Measurements from ENCODE around the gene BRINP2. TPM values are rescaled to one million over a fixed set of nuclear protein-coding genes. Genes with fewer than 3 reads are reported as not detected.

BRINP2 gene
- polyA plus RNA-seq, 2 of the 4 experiments (the other 2 are of a cell fraction) = 0.04 to 0.09 TPM

DNA sequence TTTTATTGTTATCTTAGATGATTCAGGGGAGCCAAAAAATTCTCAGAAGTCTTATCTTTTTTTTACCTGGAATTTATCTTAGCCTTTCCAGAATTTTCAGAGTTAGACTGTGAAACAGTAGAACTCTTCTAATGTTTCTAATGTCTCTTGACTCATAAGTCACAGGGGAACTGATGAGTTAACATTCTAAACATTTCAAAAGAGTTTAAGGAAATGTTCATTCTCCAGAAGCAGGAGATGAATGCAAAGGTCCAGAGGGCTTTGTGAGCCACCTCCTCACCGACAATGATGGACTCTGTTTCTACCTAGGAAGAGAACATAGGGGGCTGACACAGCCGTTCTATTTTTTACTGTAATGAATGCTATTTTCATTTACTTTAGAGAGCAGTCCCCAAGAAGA, 157.5 kb downstream of the BRINP2 start:
- Histone ChIP-seq H3K4me2 (no peak overlapping the region), H3K4me3 (no peak overlapping the region), H3K27ac (no peak overlapping the region), H3K9me3 (no peaks in the 10 kb centered on the region), H3K4me1 (no peaks in the 10 kb centered on the region)
- no peak for ATAC-seq
- POLR2A ChIA-PET = no interaction called here
- no peak for DNase-seq (ENCODE audit: low read depth in 1 of 2, low spot score in 1 of 2)
- no peak for FAIRE-seq
- TF ChIP-seq BHLHE40 (IDR thresholded peaks at IDR 0.05; ENCODE audit: low read depth, low read length) (no peak), POLR2A (IDR thresholded peaks at IDR 0.05; ENCODE audit: low read length) (no peak), HOXB13 (CRISPR knock-in tag; IDR thresholded peaks at IDR 0.05; ENCODE audit: low read depth) (no peak), NR3C1 (IDR thresholded peaks at IDR 0.05) (no peak), RFX5 (IDR thresholded peaks at IDR 0.05) (no peak), KDM1A (IDR thresholded peaks at IDR 0.05; ENCODE audit: low read depth) (no peak), HOXB5 (CRISPR knock-in tag; IDR thresholded peaks at IDR 0.05) (no peak)
- TF ChIP-seq, protein P1, sequence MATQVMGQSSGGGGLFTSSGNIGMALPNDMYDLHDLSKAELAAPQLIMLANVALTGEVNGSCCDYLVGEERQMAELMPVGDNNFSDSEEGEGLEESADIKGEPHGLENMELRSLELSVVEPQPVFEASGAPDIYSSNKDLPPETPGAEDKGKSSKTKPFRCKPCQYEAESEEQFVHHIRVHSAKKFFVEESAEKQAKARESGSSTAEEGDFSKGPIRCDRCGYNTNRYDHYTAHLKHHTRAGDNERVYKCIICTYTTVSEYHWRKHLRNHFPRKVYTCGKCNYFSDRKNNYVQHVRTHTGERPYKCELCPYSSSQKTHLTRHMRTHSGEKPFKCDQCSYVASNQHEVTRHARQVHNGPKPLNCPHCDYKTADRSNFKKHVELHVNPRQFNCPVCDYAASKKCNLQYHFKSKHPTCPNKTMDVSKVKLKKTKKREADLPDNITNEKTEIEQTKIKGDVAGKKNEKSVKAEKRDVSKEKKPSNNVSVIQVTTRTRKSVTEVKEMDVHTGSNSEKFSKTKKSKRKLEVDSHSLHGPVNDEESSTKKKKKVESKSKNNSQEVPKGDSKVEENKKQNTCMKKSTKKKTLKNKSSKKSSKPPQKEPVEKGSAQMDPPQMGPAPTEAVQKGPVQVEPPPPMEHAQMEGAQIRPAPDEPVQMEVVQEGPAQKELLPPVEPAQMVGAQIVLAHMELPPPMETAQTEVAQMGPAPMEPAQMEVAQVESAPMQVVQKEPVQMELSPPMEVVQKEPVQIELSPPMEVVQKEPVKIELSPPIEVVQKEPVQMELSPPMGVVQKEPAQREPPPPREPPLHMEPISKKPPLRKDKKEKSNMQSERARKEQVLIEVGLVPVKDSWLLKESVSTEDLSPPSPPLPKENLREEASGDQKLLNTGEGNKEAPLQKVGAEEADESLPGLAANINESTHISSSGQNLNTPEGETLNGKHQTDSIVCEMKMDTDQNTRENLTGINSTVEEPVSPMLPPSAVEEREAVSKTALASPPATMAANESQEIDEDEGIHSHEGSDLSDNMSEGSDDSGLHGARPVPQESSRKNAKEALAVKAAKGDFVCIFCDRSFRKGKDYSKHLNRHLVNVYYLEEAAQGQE (IDR thresholded peaks at IDR 0.05) = no peak
- TF ChIP-seq, protein P2, sequence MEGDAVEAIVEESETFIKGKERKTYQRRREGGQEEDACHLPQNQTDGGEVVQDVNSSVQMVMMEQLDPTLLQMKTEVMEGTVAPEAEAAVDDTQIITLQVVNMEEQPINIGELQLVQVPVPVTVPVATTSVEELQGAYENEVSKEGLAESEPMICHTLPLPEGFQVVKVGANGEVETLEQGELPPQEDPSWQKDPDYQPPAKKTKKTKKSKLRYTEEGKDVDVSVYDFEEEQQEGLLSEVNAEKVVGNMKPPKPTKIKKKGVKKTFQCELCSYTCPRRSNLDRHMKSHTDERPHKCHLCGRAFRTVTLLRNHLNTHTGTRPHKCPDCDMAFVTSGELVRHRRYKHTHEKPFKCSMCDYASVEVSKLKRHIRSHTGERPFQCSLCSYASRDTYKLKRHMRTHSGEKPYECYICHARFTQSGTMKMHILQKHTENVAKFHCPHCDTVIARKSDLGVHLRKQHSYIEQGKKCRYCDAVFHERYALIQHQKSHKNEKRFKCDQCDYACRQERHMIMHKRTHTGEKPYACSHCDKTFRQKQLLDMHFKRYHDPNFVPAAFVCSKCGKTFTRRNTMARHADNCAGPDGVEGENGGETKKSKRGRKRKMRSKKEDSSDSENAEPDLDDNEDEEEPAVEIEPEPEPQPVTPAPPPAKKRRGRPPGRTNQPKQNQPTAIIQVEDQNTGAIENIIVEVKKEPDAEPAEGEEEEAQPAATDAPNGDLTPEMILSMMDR (IDR thresholded peaks at IDR 0.05) = no peak
- TF ChIP-seq, protein P3, sequence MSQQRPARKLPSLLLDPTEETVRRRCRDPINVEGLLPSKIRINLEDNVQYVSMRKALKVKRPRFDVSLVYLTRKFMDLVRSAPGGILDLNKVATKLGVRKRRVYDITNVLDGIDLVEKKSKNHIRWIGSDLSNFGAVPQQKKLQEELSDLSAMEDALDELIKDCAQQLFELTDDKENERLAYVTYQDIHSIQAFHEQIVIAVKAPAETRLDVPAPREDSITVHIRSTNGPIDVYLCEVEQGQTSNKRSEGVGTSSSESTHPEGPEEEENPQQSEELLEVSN (IDR thresholded peaks at IDR 0.05; ENCODE audit: borderline replicate concordance, low read depth) = no peak
- 3% methylated on average over 2 of the region's 2 CpGs for WGBS (ENCODE audit: missing lambda C conversion rate)
- CTCF ChIA-PET = no interaction called here

DNA sequence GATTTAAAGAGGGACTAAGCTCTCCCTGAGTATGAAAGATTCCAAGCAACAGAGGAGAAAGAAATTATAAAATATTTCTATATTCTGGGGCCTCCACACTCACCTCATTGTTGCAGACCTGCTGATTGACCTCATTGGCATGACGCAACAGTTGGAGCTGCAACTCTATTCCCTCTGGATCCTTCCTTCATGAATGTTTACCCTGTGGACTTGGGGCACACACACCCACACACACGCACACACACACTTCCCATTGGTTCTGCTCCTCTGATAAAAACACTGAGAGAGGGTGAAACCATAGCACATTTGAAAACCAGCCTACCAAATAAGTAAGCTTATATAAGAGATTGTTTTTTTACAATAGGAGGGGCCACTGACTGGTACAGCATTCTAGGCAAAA, 159.1 kb downstream of the BRINP2 start:
- no peak overlapping the region for H3K4me3 ChIP-seq
- FAIRE-seq (no peak), DNase-seq (ENCODE audit: low read depth in 1 of 2, low spot score in 1 of 2) (no peak), ATAC-seq (no peak)
- no peaks in the 10 kb centered on the region for H3K9me3 ChIP-seq
- H3K27ac ChIP-seq = no peak overlapping the region
- ChIA-PET CTCF (interaction anchor here (2.6 kb wide), 1 partner anchor 11 kb away, joined by 7 read pairs; no protein-coding TSS in a partner anchor), POLR2A (no interaction called here)
- no peaks in the 10 kb centered on the region for H3K4me1 ChIP-seq
- WGBS (ENCODE audit: missing lambda C conversion rate) = 3% methylated on average over 2 of the region's 2 CpGs
- TF ChIP-seq HOXB13 (CRISPR knock-in tag; IDR thresholded peaks at IDR 0.05; ENCODE audit: low read depth) (no peak), RAD21 (conservative IDR thresholded peaks at IDR 0.05 in 1 of 2, IDR thresholded peaks at IDR 0.05 in 1 of 2) (no peak), EHMT2 (IDR thresholded peaks at IDR 0.05; ENCODE audit: low read depth) (no peak), BHLHE40 (IDR thresholded peaks at IDR 0.05; ENCODE audit: low read depth, low read length) (no peak), NPAS2 (CRISPR knock-in tag; IDR thresholded peaks at IDR 0.05; ENCODE audit: borderline replicate concordance) (no peak), HDAC2 (IDR thresholded peaks at IDR 0.05) (no peak), ESRRA (IDR thresholded peaks at IDR 0.05; ENCODE audit: borderline replicate concordance, low read length) (no peak), NFE2L2 (conservative IDR thresholded peaks at IDR 0.05; ENCODE audit: low read length) (no peak), FOSL2 (IDR thresholded peaks at IDR 0.05) (no peak), FOSL2 (CRISPR knock-in tag; IDR thresholded peaks at IDR 0.05) (no peak), CHD4 (IDR thresholded peaks at IDR 0.05; ENCODE audit: borderline replicate concordance) (no peak), JUNB (IDR thresholded peaks at IDR 0.05) (no peak)
- TF ChIP-seq, protein P3 (IDR thresholded peaks at IDR 0.05; ENCODE audit: borderline replicate concordance, low read depth) = no peak
- TF ChIP-seq, protein P4, sequence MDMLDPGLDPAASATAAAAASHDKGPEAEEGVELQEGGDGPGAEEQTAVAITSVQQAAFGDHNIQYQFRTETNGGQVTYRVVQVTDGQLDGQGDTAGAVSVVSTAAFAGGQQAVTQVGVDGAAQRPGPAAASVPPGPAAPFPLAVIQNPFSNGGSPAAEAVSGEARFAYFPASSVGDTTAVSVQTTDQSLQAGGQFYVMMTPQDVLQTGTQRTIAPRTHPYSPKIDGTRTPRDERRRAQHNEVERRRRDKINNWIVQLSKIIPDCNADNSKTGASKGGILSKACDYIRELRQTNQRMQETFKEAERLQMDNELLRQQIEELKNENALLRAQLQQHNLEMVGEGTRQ (IDR thresholded peaks at IDR 0.05) = no peak
- TF ChIP-seq, protein P5, sequence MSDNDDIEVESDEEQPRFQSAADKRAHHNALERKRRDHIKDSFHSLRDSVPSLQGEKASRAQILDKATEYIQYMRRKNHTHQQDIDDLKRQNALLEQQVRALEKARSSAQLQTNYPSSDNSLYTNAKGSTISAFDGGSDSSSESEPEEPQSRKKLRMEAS (IDR thresholded peaks at IDR 0.05) = no peak
- TF ChIP-seq, protein P6, sequence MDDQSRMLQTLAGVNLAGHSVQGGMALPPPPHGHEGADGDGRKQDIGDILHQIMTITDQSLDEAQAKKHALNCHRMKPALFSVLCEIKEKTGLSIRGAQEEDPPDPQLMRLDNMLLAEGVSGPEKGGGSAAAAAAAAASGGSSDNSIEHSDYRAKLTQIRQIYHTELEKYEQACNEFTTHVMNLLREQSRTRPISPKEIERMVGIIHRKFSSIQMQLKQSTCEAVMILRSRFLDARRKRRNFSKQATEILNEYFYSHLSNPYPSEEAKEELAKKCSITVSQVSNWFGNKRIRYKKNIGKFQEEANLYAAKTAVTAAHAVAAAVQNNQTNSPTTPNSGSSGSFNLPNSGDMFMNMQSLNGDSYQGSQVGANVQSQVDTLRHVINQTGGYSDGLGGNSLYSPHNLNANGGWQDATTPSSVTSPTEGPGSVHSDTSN (IDR thresholded peaks at IDR 0.05) = no peak
- TF ChIP-seq, protein P7, sequence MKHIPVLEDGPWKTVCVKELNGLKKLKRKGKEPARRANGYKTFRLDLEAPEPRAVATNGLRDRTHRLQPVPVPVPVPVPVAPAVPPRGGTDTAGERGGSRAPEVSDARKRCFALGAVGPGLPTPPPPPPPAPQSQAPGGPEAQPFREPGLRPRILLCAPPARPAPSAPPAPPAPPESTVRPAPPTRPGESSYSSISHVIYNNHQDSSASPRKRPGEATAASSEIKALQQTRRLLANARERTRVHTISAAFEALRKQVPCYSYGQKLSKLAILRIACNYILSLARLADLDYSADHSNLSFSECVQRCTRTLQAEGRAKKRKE (CRISPR knock-in tag; IDR thresholded peaks at IDR 0.05; ENCODE audit: low read depth) = no peak
- H3K4me2 ChIP-seq = no peak overlapping the region

All from A549 (cell line).